Astrocyte (in vitro differentiated cells and primary cell): ENCODE measurements around the gene ARSG.

Source experiments
- EZH2 ChIP-seq: IDR thresholded peaks from 2 replicates; pipeline ENCODE4 v1.6.1; 2012; ENCODE audit warnings: mild to moderate bottlenecking, low read length, inconsistent platforms; ENCODE audit not compliant: insufficient read depth
- TF ChIP-seq, protein P1 (sequence below): IDR thresholded peaks from 2 replicates; pipeline ENCODE4 v1.5.1; 2011; ENCODE audit warnings: low read depth, mild to moderate bottlenecking, inconsistent platforms, low read length, moderate library complexity; ENCODE audit not compliant: insufficient read depth

DNA sequence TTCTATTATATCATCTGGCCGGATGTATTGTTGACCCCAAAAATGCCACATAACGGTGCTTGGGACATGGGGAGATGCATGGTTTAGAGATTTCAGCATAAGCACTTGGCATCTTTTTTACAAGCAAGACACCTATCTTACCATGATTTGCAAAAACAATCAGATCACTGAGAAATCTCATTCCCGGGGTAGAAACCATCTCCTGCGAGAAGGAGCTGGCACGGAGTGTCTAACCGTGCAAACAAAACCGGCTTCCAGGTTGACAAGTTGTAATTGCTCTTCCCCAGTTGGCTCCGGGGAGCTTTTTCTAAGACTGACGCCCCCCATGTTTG is 1.4 kb upstream of the ARSG start:
- no peak for TF ChIP-seq EZH2
- TF ChIP-seq, protein P1, sequence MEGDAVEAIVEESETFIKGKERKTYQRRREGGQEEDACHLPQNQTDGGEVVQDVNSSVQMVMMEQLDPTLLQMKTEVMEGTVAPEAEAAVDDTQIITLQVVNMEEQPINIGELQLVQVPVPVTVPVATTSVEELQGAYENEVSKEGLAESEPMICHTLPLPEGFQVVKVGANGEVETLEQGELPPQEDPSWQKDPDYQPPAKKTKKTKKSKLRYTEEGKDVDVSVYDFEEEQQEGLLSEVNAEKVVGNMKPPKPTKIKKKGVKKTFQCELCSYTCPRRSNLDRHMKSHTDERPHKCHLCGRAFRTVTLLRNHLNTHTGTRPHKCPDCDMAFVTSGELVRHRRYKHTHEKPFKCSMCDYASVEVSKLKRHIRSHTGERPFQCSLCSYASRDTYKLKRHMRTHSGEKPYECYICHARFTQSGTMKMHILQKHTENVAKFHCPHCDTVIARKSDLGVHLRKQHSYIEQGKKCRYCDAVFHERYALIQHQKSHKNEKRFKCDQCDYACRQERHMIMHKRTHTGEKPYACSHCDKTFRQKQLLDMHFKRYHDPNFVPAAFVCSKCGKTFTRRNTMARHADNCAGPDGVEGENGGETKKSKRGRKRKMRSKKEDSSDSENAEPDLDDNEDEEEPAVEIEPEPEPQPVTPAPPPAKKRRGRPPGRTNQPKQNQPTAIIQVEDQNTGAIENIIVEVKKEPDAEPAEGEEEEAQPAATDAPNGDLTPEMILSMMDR, result no peak
